Measurements from ENCODE around the gene UNC45A. TPM values are rescaled to one million over a fixed set of nuclear protein-coding genes. Genes with fewer than 3 reads are reported as not detected.

The UNC45A gene
- total RNA-seq, 4 donors from 2014 or later, result 45.6 to 78.4 (median 55.3) TPM

GRCh38 chr15:90933301-90933700 lies 1.8 kb upstream of the UNC45A start:
- no peak overlapping the region for H3K27ac ChIP-seq
- peaks cover 3 to 44% (median 15%) of the 10 kb centered on the region in 4 donors for H3K4me1 ChIP-seq
- DNase-seq, result no peak

GRCh38 chr15:90934256-90934948 lies 683 bp upstream of the UNC45A start:
- peak; percentile 90 to 97 (median 93) for DNase-seq
- H3K4me1 ChIP-seq, result peaks cover 3 to 44% (median 15%) of the 10 kb centered on the region in 4 donors

More at GRCh38 chr15:90933301-90933700, 1.8 kb upstream of the UNC45A start:
- no peak overlapping the region for H3K4me3 ChIP-seq
- no peaks in the 10 kb centered on the region for H3K9me3 ChIP-seq
- TF ChIP-seq CTCF (IDR thresholded peaks at IDR 0.05), result no peak
- no peak for TF ChIP-seq POLR2A (IDR thresholded peaks at IDR 0.05)
- H3K27me3 ChIP-seq, result no peaks in the 10 kb centered on the region
- H3K36me3 ChIP-seq, result peaks cover 0 to 9% (median 0%) of the 10 kb centered on the region in 3 donors

GRCh38 chr15:90936823-90937222 lies 1.7 kb downstream of the UNC45A start:
- no peak for DNase-seq
- Histone ChIP-seq H3K27me3 (no peaks in the 10 kb centered on the region), H3K9me3 (no peaks in the 10 kb centered on the region), H3K36me3 (peaks cover 0 to 42% (median 0%) of the 10 kb centered on the region in 3 donors), H3K4me3 (no peak overlapping the region), H3K27ac (no peak overlapping the region), H3K4me1 (peaks cover 0 to 30% (median 6%) of the 10 kb centered on the region in 4 donors)
- no peak for TF ChIP-seq POLR2A (IDR thresholded peaks at IDR 0.05)
- no peak for TF ChIP-seq CTCF (IDR thresholded peaks at IDR 0.05)

More at GRCh38 chr15:90934256-90934948, 683 bp upstream of the UNC45A start:
- Histone ChIP-seq H3K27ac (peak overlapping the region; percentile 82 to 86 (median 84)), H3K9me3 (no peaks in the 10 kb centered on the region), H3K36me3 (peaks cover 0 to 19% (median 0%) of the 10 kb centered on the region in 3 donors), H3K27me3 (no peaks in the 10 kb centered on the region), H3K4me3 (peak overlapping the region; percentile 62 to 88 (median 70))
- TF ChIP-seq POLR2A (IDR thresholded peaks at IDR 0.05) (no peak), CTCF (IDR thresholded peaks at IDR 0.05) (peak; percentile 68 to 90 (median 86))

- H3K9me3 ChIP-seq, result no peaks in the 10 kb centered on the region
- no peaks in the 10 kb centered on the region for H3K27me3 ChIP-seq
- no peak overlapping the region for H3K27ac ChIP-seq
- TF ChIP-seq POLR2A (IDR thresholded peaks at IDR 0.05) (no peak), CTCF (IDR thresholded peaks at IDR 0.05) (no peak)
- no peak for DNase-seq
- peaks cover 0 to 57% (median 0%) of the 10 kb centered on the region in 3 donors for H3K36me3 ChIP-seq
- H3K4me1 ChIP-seq, result peaks cover 0 to 29% (median 6%) of the 10 kb centered on the region in 4 donors
- no peak overlapping the region for H3K4me3 ChIP-seq
Measured at GRCh38 chr15:90938261-90938660, 3.2 kb downstream of the UNC45A start.

- peak in 1 of 3 donors; percentile 7 for DNase-seq
Measured at GRCh38 chr15:90939756-90940155, 4.7 kb downstream of the UNC45A start.

More at GRCh38 chr15:90939756-90940155, 4.7 kb downstream of the UNC45A start:
- no peak overlapping the region for H3K4me3 ChIP-seq
- no peaks in the 10 kb centered on the region for H3K27me3 ChIP-seq
- no peak overlapping the region for H3K27ac ChIP-seq
- H3K4me1 ChIP-seq, result peaks cover 0 to 19% (median 6%) of the 10 kb centered on the region in 4 donors
- TF ChIP-seq POLR2A (IDR thresholded peaks at IDR 0.05) (no peak), CTCF (IDR thresholded peaks at IDR 0.05) (no peak)
- H3K9me3 ChIP-seq, result no peaks in the 10 kb centered on the region
- H3K36me3 ChIP-seq, result peaks cover 0 to 72% (median 0%) of the 10 kb centered on the region in 3 donors
